Measurements from ENCODE around the gene UBR3.

- no peak for TF ChIP-seq EZH2 (IDR thresholded peaks at IDR 0.05; ENCODE audit: borderline replicate concordance, low read depth, low read length, poor library complexity, severe bottlenecking)
- TF ChIP-seq CTCF (conservative IDR thresholded peaks at IDR 0.05; ENCODE audit: low read depth, low read length): no peak
Observed at GRCh38 chr2:169923977-169924376, 96.7 kb downstream of the UBR3 start.

All from A673 (cell line).